ENCODE results near the gene ITGB6. TPM values are rescaled to one million over a fixed set of nuclear protein-coding genes. Genes with fewer than 3 reads are reported as not detected.

Gene ITGB6
- total and polyA plus RNA-seq, 7 donors: 1.8 to 5.1 (median 2.5) TPM; not detected in 4

DNA sequence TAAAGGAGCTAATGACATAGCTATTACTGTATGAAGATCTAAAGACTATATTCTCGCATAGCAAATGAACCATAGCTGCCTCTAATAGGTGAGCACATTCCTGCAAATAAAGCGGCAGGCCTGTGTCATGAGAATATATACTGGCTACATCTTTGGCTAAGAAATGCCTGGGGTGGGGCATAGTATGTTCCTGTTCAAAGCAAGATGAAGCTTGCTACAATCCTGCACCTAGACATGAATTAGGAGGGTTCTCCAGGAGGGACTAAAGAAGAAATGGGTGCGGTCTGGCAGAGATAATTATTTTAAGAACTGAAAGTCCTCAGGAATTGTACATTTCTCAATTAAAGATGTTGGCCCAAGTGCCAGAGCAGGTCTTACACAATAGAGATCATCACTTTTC lies 90.8 kb downstream of the ITGB6 start:
- Histone ChIP-seq H3K4me1 (peaks cover 0 to 5% (median 0%) of the 10 kb centered on the region in 4 donors), H3K9me3 (no peaks in the 10 kb centered on the region), H3K27ac (no peak overlapping the region), H3K36me3 (no peaks in the 10 kb centered on the region), H3K27me3 (no peaks in the 10 kb centered on the region), H3K4me3 (no peak overlapping the region)
- intact Hi-C loops (cut with DNase I): no loop called here
- WGBS, 2 donors: 92 to 96% methylated on average over 3 of the region's 3 CpGs
- TF ChIP-seq POLR2A (IDR thresholded peaks at IDR 0.05) (no peak), POLR2AphosphoS5 (IDR thresholded peaks at IDR 0.05) (no peak), EP300 (IDR thresholded peaks at IDR 0.05) (no peak)
- TF ChIP-seq, protein P1, sequence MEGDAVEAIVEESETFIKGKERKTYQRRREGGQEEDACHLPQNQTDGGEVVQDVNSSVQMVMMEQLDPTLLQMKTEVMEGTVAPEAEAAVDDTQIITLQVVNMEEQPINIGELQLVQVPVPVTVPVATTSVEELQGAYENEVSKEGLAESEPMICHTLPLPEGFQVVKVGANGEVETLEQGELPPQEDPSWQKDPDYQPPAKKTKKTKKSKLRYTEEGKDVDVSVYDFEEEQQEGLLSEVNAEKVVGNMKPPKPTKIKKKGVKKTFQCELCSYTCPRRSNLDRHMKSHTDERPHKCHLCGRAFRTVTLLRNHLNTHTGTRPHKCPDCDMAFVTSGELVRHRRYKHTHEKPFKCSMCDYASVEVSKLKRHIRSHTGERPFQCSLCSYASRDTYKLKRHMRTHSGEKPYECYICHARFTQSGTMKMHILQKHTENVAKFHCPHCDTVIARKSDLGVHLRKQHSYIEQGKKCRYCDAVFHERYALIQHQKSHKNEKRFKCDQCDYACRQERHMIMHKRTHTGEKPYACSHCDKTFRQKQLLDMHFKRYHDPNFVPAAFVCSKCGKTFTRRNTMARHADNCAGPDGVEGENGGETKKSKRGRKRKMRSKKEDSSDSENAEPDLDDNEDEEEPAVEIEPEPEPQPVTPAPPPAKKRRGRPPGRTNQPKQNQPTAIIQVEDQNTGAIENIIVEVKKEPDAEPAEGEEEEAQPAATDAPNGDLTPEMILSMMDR (IDR thresholded peaks at IDR 0.05): no peak
- DNase-seq: no peak

DNA sequence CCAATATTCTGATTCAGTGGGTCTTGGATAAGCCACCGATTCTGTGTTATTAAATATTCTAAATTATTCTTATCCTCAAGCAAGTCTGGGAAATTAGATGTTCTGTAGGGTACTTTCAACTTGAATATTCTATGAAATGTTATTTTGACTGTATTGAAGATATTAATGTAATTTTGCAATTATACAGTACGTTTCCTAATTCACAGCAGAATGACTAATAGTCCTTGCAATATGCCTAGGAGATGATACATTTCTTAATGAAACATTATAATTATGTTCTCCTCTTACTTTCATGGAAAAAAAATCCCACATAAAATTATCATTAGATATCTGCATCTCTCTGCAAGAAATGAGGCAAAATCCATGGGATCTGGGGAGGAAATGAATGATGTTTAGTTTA lies 91.4 kb downstream of the ITGB6 start:
- intact Hi-C loops (cut with DNase I): no loop called here

GRCh38 chr2:160105366-160105765 lies 94.7 kb downstream of the ITGB6 start:
- intact Hi-C loops (cut with DNase I): no loop called here
- H3K27ac ChIP-seq: no peak overlapping the region
- TF ChIP-seq, protein P1 (IDR thresholded peaks at IDR 0.05): no peak
- TF ChIP-seq EP300 (IDR thresholded peaks at IDR 0.05) (no peak), POLR2A (IDR thresholded peaks at IDR 0.05) (no peak), POLR2AphosphoS5 (IDR thresholded peaks at IDR 0.05) (no peak)
- no peak overlapping the region for H3K4me3 ChIP-seq
- DNase-seq: no peak
- H3K36me3 ChIP-seq: no peaks in the 10 kb centered on the region
- H3K27me3 ChIP-seq: no peaks in the 10 kb centered on the region
- peaks cover 0 to 4% (median 0%) of the 10 kb centered on the region in 4 donors for H3K4me1 ChIP-seq
- WGBS, 2 donors: 80 to 87% methylated on average over 1 of the region's 1 CpG
- no peaks in the 10 kb centered on the region for H3K9me3 ChIP-seq

More for the DNA sequence above, 91.4 kb downstream of the ITGB6 start:
- Histone ChIP-seq H3K4me3 (no peak overlapping the region), H3K9me3 (no peaks in the 10 kb centered on the region), H3K27me3 (no peaks in the 10 kb centered on the region), H3K4me1 (peaks cover 0 to 5% (median 0%) of the 10 kb centered on the region in 4 donors), H3K36me3 (no peaks in the 10 kb centered on the region), H3K27ac (no peak overlapping the region)
- no peak for DNase-seq
- TF ChIP-seq POLR2A (IDR thresholded peaks at IDR 0.05): no peak
- TF ChIP-seq, protein P1 (IDR thresholded peaks at IDR 0.05): no peak
- TF ChIP-seq EP300 (IDR thresholded peaks at IDR 0.05): no peak
- no peak for TF ChIP-seq POLR2AphosphoS5 (IDR thresholded peaks at IDR 0.05)
- WGBS, 2 donors: 49 to 75% methylated on average over 2 of the region's 2 CpGs

GRCh38 chr2:160104115-160104514 lies 96.0 kb downstream of the ITGB6 start:
- DNase-seq: no peak
- Histone ChIP-seq H3K27ac (no peak overlapping the region), H3K4me3 (no peak overlapping the region), H3K4me1 (no peaks in the 10 kb centered on the region), H3K9me3 (no peaks in the 10 kb centered on the region), H3K36me3 (no peaks in the 10 kb centered on the region), H3K27me3 (no peaks in the 10 kb centered on the region)
- intact Hi-C loops (cut with DNase I): no loop called here
- no peak for TF ChIP-seq POLR2AphosphoS5 (IDR thresholded peaks at IDR 0.05)
- no peak for TF ChIP-seq POLR2A (IDR thresholded peaks at IDR 0.05)
- TF ChIP-seq, protein P1 (IDR thresholded peaks at IDR 0.05): no peak
- no peak for TF ChIP-seq EP300 (IDR thresholded peaks at IDR 0.05)
- WGBS, 2 donors: 46 to 64% methylated on average over 2 of the region's 2 CpGs

GRCh38 chr2:160097326-160097725 lies 102.7 kb downstream of the ITGB6 start:
- no peaks in the 10 kb centered on the region for H3K36me3 ChIP-seq
- intact Hi-C loops (cut with DNase I): no loop called here

More at GRCh38 chr2:160097326-160097725, 102.7 kb downstream of the ITGB6 start:
- WGBS, 2 donors: 30 to 70% methylated on average over 1 of the region's 1 CpG
- Histone ChIP-seq H3K4me3 (no peak overlapping the region), H3K9me3 (peaks cover 0 to 6% (median 2%) of the 10 kb centered on the region in 4 donors), H3K27me3 (no peaks in the 10 kb centered on the region), H3K27ac (no peak overlapping the region), H3K4me1 (no peaks in the 10 kb centered on the region)
- TF ChIP-seq POLR2AphosphoS5 (IDR thresholded peaks at IDR 0.05): no peak
- TF ChIP-seq, protein P1 (IDR thresholded peaks at IDR 0.05): no peak
- TF ChIP-seq EP300 (IDR thresholded peaks at IDR 0.05): no peak
- TF ChIP-seq POLR2A (IDR thresholded peaks at IDR 0.05): no peak
- no peak for DNase-seq

All from sigmoid colon (tissue), 7 donors.